Non-pigmented ciliary epithelial cell (primary cell): ENCODE measurements around the gene NUF2.
"Not testable (repeated sequence)": the region's sequence is repeated elsewhere in the genome, so short reads cannot be mapped to it uniquely, and the experiment has no call there.

Experiments used
- DNase-seq: peaks from one replicate; pipeline ENCODE4 v3.0.0-alpha.2; 2010; ENCODE audit warnings: low read depth

The NUF2 gene

DNA sequence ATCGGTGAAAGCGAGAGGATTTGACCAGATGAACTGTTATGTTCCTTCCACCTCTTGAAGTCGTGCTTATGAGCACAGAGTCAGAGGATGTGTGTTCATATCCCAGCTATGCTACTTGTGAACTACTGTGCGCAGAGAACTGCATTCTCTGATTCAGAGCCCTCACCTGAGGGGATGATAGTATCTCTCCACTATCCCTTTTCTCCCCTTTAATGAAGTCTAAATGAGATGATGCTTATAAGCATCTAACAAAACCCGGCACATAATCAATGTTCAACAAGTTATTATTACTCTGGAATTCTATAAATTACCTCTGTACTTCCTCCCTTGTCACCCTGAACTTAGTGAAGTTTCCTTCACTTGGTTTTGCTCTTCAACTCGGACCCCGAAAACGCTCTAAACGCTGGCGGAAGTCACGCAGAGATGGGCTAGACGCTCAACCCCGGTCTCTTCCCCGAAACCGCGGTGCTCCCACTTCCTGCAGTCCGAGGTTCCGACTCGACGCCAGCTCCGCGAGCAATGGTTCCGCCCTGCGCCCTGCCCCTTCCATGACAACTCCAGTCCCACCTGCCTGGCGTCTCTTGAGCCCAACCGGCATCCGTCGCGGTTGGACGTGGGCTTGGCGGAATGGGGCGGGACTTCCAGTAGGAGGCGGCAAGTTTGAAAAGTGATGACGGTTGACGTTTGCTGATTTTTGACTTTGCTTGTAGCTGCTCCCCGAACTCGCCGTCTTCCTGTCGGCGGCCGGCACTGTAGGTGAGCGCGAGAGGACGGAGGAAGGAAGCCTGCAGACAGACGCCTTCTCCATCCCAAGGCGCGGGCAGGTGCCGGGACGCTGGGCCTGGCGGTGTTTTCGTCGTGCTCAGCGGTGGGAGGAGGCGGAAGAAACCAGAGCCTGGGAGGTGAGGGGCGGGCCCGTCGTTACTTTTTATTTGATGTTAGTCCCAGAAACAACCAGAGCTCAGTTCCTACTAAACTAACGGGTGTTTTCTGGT is at the start of gene NUF2:
TSS of gene NUF2 (plus strand) at position 644 of the 995 bp plus-strand sequence. CDS start 4,098 bp downstream, outside the sequence.
- peak; percentile 98 for DNase-seq

DNA sequence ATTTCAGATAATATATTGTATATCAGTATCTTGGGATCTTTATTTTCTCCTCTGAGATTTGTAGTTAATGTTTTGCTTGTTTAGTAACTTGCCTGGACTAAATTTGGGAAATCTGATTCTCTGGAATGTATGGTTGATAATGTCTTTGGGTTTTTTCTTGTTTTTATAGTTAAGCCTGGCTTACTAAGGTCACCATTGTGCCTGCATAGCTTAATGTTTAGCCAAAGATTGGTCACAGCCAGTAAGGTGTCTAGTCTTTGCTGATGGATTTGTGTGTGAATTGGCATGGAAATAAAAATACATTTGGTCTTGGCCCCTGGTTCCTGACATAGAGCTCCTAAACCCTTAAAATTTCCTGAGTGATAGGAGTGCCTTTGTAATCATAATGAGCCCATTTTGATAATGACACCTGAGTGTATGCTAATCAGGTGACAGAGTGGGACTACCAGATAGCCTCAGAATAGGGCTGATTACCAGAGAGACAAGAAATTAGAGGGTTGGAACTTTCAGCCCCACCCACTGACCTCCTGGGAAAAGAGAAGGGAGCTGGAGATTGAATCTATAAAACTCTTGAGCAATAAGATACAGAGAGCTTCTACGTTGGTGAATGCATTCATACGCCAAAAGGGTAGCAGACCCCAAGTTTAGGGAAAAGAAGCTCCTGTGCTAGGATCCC is 47.9 kb upstream of the NUF2 start:
- DNase-seq = no peak

DNA sequence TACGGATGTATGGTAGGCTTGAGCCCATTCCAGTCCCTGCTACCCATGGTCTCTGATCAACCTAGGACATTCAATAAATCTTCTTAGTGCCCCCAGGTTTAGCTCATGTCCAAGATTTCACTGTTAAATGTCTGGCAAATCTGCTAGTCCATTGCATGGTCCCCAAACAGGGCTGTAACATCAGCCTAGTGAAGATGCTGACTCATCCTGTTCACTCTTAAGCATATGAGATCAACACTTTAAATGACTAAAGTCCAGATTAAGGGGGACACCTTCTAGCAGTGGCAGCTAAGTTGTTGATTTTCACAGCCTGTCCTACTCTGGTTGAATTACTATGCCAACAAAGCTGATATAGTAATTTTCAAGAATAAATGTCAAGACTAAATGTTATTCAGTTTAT is 46.5 kb upstream of the NUF2 start:
- no peak for DNase-seq

DNA sequence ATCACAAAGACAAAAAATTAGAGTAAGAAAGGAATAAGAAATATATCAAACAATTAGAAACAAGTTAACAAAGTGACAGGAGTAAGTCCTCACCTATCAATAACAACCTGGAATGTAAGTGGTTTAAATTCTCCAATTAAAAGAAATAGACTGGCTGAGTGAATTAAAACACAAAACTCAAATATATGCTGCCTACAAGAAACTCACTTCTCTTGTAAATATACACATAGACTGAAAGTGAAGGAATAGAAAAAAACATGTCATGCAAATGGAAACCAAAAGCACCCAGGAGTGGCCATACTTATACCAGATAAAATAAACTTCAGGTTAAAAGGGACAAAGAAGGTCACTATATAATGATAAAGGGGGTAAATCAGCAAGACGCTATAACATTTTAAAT is 43.2 kb upstream of the NUF2 start:
- no peak for DNase-seq

DNA sequence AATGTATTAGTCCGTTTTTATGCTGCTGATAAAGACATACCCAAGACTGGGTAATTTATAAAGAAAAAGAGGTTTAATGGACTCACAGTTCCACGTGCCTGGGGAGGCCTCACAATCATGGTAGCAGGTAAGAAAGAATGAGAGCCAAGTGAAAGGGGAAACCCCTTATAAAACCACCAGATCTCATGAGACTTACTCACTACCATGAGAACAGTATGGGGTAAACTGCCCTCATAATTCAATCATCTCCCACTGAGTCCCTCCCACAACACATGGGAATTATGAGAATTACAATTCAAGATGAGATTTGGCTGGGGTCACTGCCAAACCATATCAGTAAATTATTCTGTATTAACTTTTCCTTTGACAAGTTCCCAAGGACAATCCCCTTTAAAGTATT is 36.9 kb upstream of the NUF2 start:
- not testable (repeated sequence) for DNase-seq

DNA sequence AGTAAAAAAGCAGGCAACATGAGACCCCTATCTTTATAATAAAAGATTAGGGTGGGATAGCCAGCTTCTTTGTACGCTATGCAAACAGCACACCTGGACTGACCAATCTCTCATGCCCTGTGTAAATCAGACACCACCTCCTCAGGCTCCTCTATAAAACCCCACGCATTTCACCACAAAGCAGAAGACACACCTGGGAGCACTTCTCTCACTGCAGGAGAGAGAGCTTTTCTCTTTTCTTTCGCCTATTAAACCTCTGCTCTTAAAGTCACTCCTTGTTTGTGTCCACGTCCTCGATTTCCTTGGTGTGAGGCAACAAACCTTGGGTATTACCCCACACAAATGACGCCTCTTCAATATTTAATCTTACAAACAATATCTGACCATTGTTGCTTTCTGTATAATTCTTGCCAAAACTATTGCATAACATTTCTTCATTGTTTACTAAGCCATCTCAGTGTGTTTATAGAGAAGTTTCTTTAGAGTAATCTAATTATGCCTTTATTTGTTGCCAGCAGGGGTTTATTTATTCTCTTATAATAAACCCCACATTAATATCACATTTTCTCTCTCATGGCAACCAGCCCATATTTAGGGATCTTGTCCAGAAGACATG is 31.6 kb upstream of the NUF2 start:
- DNase-seq = no peak

DNA sequence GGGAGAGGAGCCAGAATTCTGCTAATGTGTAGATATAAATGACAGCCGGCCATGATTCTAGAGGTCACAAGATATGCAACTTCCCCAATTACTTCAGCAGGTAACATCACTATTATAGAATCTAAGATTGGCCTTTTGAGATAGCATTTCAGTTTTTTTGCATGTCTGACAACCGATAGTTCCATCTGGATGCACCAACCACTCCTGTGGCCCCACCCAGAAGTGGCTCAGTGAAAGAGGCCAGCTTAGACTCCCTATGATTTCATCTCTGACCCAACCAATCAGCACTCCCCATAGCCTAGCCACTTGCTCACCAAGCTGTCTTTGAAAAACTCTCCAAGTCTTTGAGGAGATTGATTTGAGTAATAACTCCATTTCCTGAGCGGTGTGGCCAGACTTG is 30.3 kb upstream of the NUF2 start:
- no peak for DNase-seq

DNA sequence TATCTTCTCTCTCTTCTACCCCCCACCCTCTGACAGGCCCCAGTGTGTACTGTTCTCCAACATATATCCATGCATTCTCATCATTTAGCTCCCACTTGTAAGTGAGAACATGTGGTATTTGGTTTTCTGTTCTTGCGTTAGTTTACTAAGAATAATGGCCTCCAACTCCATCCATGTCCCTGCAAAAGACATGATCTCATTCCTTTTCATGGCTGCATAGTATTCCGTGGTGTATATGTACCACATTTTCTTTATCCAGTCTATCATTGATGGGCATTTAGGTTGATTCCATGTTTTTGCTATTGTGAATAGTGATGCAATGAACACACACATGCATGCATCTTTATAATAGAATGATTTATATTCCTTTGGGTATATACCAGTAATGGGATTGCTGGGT is 29.6 kb upstream of the NUF2 start:
- DNase-seq = not testable (repeated sequence)

DNA sequence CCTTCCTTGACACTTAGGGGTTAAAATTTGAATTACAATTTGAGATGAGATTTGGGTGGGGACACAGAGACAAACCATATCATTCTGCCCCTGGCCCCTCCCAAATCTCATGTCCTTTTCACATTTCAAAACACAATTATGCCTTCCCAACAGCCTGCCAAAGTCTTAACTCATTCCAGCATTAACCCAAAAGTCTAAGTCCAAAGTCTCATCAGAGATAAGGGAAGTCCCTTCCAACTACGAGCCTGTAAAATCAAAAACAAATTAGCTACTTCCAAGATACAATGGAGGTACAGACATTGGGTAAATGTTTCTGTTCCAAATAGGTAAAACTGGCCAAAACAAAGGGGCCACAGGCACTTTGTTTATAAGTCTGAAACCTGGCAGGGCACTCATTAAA is 28.3 kb upstream of the NUF2 start:
- not testable (repeated sequence) for DNase-seq

DNA sequence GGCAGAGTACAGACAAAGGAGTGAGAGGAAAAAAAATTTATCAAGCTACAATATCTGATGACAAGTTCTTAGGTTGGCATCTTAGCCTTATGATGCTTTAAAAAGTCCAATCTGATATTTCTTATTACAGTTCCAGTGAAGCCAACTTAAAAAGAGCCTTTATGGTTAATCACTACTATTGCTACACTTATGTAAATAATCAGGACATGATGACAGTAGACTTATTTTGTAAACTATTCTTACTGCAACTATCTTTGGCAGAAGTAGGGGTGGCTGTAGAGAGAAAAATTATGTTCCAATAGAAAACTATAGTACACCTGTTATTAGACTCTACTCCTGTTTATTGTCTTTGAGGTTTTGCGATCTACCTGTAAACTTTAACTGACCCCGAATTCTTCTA is 25.8 kb upstream of the NUF2 start:
- no peak for DNase-seq

DNA sequence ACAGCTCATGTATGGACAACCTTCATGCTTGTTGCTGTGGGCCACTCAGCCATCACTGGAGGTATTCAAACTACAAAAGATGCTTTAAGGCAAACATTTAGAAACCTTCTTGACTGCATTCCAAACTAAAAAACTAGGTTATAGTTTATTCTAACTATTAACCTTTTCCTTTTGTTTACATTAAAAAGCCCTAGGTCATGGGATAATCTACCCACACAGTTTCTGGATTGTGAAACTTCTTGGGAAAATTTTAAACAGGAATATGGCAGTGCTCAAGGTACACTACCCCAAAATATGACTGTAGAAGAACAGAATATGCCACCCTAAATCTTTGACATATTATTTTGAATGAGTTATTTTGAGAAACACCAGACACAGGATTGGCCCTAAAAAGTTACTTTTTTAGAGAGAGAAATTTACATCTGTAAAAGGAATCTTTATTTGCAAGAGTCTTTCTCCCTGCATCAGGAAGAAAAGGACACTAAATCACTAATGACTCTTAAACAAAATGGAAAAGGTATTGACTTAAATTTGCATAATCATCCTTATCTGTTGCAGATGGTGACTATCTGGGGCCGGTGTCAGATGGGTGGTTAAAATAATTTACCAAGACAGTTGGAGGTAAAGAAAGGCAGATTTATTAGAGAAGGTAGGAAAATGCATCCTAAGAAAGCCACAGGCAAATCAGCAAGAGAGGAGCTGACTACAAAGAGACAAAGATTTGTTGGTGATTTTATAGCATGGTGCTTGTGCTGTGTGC is 25.1 kb upstream of the NUF2 start:
- no peak for DNase-seq

DNA sequence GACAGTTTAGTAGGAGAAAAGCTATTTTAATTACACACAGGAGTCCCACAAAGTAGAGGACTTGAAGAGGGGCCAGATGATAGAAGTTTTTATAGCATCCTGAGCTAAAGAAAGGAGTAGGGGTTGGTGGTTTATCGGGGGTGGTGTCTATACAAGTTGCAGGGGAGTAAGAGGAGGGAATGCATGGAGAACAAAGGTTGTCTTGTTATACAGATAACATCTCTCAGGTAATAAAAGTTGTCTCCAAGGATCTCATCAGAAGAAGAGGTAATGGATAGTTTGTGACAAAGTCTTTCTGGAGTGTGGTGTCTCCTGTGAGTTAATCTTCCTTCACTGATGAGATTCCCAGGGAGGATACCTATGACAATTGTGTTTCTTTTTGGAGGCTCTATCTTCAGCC is 23.4 kb upstream of the NUF2 start:
- no peak for DNase-seq

DNA sequence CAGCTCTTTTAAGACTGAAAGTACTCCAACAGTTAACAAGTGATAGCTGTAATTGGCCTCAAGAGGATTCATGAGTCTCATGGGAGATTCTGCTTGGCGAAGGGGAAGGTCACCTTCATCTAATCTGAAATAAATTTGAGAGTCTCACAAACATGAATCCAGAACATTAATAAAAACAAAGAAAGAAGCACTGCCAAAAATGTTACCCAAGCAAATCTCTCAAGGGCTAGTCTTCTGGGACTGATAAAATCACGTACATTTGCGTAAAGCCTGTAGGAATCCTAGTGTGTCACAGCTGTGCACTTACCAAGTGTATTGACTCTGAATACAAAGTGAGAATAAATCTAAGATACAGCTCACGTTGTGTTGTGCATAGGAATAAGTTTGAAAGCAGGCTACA is 21.2 kb upstream of the NUF2 start:
- DNase-seq = no peak

DNA sequence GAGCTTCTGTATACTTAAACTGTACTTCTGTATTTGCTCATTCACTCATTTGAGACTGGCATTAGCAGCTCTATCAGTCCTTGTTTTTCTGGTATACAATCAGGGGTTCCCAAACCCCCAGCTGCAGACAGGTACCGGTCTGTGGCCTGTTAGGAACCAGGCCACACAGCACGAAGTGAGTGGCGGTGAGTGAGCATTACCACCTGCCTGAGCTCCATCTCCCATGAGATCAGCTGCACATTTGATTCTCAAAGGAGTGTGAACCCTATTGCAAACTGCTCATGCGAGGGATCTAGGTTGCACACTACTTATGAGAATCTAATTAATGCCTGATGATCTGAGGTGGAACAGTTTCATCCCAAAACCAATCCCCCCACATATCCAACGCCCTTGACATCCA is 18.2 kb upstream of the NUF2 start:
- no peak for DNase-seq

DNA sequence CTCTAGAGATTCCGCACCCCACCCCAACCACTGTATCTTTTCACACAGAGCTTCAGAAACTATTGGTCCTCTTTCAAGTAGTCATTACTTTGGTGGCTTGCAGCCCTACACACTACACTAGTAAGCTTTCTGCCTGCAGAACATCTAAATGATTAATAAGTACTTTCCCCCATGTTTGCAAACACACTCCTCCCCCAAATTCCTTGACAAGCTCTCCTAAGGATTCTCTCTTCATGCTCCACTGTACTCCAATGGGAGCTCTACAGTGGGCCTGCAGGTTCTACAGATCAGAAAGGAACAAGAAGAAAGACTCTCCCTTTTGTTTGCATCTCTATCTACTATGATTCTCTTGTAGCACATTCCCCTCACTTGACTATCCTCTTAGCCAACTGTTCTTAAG is 16.3 kb upstream of the NUF2 start:
- no peak for DNase-seq

DNA sequence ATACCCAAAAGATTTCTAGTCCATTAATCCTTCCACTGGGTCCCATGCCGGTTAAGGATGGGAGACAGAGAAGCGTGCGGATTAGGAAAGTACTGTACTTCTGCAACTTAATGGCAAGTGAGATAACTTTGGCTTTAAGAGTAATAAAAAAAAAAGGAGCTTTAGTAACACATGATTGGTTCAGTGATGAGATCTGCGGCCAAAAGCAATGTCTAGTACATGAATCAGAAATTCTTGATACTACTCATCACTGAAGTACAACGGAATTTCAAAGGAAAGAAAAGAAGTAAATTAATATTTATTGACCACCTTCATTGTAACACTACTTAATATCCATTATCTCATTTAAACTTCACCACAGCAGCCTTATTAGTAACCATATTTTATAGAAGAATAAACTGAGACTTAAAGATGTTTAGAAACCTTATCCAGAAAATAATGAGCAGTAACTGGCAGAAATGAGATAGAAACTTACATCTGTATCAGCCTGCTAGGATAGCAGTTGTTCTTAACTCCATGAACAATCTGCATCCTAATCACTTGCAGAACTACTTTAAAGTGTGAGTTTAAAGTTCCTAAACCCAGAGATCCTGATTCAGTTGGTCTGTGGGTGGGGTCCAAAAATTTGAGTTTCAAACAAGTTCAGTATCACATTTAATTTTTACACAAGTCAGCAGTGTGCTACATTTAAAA is 14.1 kb upstream of the NUF2 start:
- DNase-seq = peak; percentile 78

DNA sequence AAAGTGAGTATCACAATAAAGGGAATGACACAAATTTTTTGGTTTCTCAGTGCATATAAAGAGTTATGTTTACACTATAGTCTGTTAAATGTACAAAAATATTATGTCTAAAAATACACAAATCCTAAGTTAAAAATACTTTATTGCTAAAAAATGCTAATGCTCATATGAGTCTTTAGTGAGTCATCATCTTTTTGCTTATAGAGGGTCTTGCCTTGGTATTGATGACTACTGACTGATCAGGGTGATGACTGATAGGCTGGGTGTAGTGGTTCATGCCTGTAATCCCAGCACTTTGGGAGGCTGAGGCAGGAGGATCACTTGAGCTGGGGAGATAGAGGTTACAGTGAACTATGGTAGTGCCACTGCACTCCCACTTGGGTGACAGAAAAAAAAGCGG is 12.9 kb upstream of the NUF2 start:
- no peak for DNase-seq

DNA sequence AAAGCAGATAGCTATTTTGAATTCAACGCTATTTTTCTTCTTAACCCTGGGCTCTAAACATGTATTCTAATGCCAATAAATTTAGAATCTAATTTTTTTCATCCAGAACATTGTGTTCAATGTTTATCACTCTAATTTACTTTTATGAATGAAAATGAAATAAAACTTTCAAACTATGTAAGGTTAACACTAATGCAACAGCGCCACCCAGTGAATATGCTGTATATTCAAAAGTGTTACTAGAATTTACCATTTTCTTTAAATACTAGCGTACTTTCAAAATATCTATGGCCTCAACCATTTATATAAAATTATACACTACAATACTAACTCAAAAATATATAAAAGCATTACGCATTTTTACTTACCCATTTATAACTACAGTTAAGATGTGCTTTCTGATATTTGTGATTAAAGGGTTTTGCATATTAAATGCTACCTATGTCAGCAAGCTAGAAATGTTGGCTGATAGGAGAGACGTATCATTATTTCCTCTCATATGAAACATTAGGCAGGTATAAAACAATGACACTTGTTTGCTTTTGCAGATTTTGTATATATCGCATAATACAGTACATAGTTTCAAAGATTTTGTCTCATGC is 5.9 kb upstream of the NUF2 start:
- DNase-seq = no peak

DNA sequence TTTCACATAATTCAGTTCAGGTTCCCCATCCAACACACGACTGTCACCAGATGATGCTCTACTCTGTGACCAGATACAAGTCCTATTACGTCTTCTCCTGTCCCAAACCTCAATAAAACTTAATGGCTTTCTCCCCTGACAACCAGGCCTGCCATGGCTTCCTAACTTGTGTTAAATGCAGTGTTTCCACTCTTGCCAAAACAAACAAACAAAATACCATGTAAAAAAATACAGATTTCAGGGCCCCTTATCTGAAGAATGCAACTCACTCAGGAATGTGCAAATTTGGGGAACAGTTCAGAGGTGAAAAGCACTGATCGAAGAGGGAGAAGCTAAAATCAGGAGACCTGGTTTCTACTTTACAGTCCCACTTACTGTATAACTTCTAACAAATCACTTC is 863 bp upstream of the NUF2 start:
- DNase-seq = no peak

DNA sequence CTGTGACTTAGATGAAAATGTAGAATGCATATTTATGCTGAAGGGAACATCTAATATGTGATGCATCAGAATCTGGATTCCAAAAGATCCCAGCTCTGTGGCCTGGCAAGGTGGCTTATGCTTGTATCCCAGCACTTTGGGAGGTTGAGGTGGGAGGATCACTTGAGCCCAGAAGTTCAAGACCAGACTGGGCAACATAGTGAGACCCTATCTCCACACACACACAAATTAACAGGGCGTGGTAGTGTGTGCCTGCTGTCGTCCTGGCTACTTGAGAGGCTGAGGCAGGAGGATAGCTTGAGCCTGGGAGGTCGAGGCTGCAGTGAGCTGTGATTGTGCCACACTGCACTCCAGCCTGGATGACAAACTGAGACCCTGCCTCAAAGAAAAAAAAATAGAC is 1.6 kb downstream of the NUF2 start:
- DNase-seq = not testable (repeated sequence)

DNA sequence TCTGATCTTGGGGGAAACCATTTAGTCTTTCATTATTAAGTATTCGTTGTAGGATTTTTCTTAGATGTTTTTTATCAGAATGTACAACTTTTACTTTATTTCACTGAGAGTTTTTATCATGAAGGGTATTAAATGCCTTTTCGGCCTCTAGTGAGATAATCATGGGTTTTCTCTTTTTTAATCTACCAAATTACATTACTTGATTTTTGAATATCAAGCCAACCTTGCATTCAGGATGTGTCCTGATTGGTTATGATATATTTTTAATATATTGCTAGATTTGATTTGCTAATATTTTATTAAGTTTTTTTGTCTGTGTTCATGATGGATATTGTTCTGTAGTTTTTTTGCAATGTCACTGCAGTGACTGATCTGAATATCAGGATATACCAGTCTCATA is 9.4 kb downstream of the NUF2 start:
- DNase-seq = no peak
